ENCODE data around the gene TTLL1. TPM values are rescaled to one million over a fixed set of nuclear protein-coding genes. Genes with fewer than 3 reads are reported as not detected.
A peak's percentile ranks its signal among the peaks of the same experiment; 100 is the strongest.
"Not testable (repeated sequence)": the region's sequence is repeated elsewhere in the genome, so short reads cannot be mapped to it uniquely, and the experiment has no call there.

Gene TTLL1
- total RNA-seq, 1 donor from 2014 or later, result 8.2 TPM

DNA sequence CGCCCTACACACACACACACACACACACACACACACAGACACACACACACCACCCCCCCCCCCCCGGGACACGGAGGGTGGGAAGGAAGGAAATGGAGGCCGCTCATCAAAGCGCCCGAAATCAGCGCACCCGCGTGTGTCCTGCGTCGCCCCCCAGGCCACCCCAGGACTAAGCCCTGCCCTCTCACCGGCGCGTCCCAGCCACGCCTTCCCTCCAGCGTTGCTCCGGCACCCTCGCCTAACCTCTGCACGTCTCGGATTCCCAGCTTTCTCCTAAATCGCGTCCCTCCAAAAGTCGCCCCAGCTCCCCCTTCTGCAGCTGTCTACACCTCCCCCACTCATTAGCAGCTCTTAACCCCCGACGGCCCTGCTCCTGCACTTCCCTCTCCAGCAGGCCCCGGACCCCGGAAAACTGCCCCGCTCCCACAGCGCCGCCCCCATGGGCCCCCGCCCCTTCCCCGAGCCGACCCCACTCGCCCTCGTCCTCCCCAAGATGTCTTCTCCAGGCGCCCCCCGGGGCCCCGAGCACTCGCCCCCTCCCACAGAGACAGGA, 74.8 kb downstream of the TTLL1 start:
- peak in 1 of 2 donors; percentile 61 for DNase-seq (ENCODE audit: low read depth in 2 of 2)

DNA sequence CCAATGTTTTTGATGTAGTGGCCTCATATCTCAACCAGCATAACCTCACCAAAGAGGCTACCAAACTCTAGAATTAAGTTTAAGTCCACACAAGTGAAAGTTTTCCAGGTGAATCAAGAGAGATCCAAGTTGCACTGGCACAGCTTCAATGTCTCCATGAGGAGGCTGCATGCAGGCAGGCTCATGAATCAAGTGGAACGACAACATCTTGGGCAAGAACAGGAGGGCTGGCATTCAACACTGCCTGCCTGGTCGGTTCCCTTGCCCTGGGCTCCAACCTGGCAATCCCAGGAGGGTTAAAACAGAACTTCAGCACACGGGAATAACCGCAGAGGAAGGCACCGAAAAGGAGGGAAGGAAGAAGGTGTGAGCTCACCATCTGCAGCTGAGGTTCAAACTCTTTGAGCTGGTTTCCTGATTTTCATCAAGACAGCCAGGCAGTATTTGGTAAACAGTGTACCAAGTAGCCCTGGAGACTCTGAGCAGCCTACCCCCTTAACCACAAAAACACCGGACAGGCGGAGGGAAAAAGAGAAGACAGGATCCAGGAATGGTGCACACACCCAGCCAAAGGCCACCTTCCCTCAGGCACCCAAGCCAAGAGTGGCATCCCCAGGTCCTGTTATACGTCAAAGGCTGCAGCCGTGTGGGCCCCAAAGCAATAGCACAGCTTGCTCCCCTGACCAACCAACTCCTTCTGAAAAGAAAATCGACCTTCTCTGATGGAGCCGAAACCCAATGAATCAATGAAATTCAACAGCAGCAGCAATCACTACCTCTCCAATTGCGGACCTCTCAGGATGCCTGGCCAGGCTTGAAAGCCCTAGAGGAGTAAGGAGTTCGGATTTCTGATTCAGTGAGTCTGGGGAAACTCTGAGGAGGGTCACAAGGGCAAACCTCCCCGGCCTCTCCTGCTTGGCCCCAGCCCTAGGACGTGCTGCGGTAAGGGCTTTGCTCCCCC, 75.6 kb downstream of the TTLL1 start:
- peak in 1 of 2 donors; percentile 83 for DNase-seq (ENCODE audit: low read depth in 2 of 2)

DNA sequence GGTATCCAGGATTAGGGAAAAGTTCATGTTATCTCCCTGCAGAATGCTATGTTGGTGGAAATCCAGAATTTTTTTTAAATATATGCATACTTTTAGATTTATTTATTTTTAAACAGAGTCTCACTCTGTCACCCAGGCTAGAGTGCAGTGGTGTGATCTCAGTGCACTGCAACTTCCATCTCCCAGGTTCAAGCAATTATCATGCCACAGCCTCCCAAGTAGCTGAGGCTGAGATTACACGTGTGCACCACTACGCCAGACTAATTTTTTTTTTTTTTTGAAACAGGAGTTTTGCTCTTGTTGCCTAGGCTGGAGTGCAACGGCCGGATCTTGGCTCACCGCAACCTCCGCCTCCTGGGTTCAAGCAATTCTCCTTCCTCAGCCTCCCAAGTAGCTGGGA, 76.8 kb downstream of the TTLL1 start:
- no peak for DNase-seq (ENCODE audit: low read depth in 2 of 2)

DNA sequence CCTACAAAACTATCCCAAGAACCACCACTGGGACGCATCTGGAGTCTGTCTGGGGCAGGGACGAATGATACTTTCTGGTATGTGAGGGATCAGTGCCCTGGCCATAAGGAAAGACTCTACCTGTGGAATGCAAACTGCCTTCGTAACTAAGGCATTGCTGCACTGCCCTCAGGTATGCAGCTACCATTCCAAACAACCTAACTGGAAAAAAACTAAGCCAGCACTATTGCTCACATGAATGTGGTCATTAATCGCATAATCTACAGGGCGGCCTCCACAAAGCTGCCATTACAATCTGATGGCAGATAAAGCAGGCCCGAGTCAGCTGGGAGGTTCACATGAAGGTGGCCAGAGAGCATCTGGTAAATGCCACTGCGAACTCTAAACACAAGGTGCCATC, 78.1 kb downstream of the TTLL1 start:
- DNase-seq (ENCODE audit: low read depth in 2 of 2), result no peak

DNA sequence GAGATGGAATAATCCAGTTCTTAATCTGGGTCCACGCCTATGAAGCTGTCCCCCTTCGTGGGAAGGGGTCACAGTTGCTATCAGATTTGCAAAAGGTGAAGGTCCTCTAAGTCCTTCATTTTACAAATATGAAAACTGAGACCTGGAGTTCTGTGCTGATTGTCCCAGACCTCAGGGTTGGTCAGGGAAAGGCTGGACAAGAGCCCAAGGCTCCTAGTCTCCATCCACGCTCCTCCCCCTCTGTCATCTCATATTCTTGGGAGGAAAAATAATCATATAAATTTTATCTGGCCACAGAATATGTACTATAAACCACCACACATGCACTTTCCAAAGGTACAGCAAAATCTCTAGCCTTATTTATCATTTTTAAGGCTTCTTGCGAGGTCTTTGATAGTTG, 79.7 kb downstream of the TTLL1 start:
- no peak for DNase-seq (ENCODE audit: low read depth in 2 of 2)

DNA sequence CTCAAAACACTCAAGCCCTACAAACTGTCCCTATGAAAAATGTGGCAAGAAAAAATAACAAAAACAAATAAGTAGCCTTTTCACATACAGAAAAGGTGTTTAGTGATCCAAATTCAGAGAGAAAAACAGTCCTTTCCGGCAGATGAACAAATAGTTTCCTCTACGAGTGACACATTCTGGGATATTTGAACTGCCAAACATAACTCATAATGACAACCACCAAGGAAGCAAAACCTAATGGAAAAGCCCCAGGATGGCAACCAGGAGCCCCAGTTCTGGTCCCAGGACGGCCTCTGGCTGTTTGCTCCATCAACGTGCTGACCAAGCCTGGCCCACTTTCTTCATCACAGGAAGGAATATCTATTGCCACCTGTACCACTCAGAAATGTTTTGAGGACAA, 80.3 kb downstream of the TTLL1 start:
- peak; percentile 61 to 74 for DNase-seq (ENCODE audit: low read depth in 2 of 2)

DNA sequence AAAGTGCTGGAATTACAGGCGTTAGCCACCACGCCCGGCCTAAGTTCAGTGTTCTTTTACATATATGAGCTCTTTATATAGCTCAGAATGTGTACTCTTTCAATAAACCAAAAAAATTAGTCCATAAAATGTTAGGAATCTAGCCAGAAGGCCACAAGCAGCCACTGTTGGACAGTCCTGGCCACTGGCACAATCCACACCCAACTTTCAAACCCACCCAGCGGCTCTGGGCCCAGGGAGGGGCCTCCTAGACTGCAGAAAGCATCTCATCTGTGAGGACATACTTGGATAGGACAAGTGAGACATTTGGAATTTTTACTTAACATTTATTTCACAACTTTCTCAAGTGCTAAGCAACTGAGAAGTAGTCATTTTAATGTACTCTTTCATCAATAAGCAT, 80.7 kb downstream of the TTLL1 start:
- no peak for DNase-seq (ENCODE audit: low read depth in 2 of 2)

DNA sequence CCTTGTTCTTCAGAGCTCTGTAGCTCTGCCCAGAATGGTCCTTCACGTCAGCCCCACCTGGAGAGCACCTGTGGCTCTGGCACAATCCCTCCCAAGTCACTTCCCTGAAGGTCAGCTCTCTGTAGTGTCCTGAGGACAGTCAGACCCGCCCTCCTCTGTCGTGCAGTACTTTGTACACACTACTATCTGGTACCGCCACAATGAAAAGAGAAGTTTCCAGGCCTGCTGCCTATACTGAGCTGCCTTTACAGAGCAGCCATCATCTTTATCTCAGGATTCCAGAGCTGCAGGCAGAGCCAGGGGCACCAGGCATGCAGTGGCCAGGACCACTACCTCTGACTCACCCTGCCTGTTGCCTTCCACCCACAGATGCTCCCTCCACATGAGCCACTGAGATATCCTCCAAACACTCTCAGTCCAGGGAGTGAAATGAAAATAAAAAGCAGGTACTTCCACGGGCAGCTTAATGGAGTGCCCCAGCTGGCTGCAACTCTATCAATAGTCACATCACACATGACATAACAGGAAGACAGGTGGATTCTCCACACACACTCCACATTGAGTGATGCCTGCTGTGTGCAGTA, 81.6 kb downstream of the TTLL1 start:
- peak; percentile 30 to 68 for DNase-seq (ENCODE audit: low read depth in 2 of 2)

DNA sequence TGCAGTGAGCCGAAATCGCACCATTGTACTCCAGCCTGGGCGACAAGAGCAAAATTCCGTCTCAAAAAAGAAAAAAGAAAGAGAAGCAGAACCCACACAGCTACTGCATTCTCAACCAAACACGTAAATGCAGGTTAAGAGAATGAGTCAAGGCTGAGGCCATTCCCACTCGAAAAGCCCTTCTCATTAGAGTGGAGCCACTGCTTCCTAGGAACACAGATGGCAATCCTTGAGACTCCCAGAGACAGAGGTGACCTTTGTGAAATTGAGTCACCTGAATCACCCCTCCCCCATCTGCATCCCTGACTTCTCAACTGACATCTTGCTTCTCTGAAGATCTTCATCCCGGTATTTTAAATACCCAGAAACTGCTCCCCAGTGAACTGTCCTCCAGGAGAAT, 82.4 kb downstream of the TTLL1 start:
- DNase-seq (ENCODE audit: low read depth in 2 of 2), result no peak

DNA sequence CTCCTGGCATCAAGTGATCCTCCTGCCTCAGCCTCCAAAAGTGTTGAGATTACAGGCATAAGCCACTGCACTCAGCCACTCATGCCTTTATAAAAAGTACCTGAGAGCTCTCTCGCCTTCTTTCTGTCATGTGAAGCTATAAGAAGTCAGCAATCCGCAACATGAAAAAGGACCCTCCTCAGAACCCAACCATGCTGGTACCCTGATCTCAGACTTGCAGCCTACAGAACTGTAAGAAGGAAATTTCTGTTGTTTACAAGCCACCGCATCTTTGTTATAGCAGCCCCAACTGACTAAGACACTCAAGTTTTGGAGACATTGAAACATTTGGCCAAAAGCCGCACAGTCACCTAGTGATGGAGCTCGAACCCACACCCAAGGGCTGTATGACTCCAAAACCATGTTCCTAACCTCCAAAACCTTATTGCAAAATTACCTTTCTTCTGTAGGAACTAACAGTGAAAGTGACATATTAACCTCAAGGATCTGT, 83.1 kb downstream of the TTLL1 start:
- no peak for DNase-seq (ENCODE audit: low read depth in 2 of 2)

DNA sequence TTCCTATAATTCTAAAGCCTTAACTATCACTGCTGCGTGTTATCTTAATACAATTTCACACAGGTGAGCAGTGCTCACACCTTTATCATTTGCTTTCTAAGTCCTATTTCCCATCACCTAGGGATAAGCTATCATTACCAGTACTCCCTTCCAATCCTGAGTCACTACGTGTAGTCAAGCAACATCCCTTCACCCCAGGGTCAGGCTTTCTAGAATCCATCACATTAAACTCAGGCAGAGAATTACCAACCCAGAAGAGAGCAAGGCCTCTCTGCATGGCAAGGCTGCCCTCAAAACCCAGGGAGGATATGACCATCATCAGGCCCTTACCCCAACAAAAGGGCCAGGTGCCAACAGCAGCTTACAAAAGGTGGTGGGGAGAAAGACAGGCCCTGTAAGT, 84.1 kb downstream of the TTLL1 start:
- DNase-seq (ENCODE audit: low read depth in 2 of 2), result no peak

DNA sequence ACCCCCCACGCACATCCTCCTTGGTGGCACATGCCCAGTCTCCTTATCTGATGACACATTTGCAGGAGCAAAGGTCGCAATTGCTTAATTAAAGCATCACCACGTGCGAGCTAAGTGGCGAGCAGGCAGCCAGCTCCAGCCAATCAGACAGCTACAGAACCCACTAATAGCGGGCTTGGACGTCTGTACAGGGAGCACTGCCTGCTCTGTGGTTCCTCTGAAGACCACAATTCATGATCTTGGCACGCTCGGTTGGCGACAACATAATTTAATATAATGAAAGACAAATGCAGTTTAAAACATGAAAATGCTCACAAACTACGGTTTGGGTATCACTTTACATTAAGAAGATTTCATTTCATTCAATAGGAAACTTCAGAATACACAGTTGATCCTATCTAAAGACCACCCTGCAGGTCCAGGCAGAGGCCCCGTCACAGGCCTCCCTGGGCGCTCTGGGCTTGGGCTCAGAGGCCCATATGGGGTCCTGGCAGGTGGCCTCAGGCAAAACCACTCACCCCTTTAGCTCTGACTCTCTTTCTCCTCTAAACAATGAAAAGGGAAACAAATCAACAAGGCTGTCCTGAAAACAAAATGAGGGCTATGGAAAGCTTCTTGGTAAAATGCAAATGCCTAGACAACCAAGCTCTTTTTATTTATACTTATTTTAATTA, 84.7 kb downstream of the TTLL1 start:
- no peak for DNase-seq (ENCODE audit: low read depth in 2 of 2)

DNA sequence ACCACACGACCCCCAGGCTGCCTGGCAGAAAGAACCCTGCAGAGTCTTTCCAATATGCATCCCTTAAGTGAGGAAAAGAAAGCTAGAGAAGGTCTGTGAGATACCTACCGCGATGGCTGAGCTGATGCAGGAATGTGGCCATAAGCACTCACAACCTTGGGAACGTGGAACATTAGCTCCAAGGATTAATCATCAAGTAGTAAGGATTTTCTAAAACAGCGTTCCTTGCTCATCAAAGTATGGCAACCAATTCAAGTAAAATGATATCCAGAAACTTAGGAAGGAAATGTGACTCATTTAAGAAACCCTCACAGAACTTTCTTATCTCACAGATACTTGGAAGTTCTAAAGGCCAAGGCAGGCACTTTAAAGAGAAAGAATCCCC, 87.0 kb downstream of the TTLL1 start:
- peak in 1 of 2 donors; percentile 74 for DNase-seq (ENCODE audit: low read depth in 2 of 2)

DNA sequence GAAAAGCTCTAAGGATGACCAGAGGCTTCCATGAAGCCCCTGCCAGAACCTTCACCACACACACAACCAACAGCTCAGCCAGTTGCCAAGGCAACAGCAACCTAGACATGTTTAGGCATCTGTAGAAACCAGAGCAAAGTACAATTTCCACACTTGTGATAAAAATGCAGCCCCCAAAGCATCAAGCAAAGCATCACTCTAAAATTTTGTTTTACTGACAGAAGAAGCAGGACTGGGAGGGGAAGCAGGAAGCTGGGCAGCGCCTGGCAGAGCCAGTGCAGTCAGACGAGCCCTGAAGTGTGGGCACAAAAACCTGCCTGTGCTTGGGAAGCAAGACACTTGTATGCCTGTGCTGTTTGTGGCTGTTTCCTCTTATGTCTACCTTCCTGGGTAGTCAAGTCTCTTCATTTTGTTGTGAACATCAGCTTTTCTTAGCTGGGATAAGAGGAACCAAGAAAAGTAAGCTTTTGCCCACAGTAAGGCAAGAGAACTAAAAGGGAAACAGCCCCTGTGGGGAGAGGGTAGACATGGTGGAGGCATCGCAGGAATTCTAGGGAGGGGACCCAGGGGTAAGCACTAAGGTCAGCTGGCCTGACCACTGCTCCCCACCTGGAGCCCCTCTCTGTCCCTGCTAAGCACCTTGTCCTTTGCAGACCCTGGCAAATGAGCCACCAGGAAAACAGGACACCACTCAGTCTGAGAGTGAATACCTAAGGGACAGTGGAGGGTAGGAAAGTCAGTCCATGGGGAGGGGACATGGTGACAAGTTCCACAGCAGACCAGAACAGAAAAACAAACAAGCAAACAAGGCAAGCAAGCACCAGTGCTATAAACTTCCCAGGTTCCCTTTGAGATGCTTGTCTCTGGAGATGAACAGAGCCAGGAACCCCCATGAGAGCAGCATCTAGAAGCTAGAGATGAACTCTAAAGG, 87.7 kb downstream of the TTLL1 start:
- peak in 1 of 2 donors; percentile 33 for DNase-seq (ENCODE audit: low read depth in 2 of 2)

DNA sequence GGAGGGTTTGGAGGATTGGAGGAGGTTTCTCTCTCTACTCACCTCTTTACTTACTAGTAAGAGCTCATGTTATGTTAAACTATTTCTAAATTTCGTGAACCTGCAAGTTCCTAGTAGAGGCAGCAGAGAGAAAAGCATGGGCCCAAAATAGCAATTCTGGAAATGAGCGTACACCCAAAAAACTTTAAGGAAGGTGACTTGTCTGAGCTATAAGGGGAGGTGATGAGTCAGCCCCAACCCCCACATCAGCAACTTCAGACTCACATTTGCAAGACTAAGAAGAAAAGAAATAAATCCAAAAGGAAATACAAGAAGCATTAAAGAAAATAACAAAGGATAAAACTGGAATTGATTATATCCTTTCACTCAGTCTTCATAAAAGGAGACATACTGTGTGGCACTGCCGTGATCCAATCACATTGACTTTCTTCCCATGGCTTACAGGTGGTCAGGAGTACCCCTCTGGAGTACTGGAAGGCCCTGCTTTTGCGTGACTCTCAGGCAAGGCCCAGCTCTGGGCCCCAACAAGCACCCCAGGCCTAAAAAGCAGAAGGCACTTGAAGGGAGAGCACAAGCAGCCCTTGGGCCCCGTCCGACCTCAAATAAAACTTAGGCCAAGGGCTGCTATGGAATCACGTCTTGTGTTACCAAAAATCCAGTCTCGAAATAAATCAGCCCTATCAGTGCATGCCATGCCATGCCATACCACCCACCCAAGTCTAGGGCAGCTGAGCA, 88.6 kb downstream of the TTLL1 start:
- no peak for DNase-seq (ENCODE audit: low read depth in 2 of 2)

DNA sequence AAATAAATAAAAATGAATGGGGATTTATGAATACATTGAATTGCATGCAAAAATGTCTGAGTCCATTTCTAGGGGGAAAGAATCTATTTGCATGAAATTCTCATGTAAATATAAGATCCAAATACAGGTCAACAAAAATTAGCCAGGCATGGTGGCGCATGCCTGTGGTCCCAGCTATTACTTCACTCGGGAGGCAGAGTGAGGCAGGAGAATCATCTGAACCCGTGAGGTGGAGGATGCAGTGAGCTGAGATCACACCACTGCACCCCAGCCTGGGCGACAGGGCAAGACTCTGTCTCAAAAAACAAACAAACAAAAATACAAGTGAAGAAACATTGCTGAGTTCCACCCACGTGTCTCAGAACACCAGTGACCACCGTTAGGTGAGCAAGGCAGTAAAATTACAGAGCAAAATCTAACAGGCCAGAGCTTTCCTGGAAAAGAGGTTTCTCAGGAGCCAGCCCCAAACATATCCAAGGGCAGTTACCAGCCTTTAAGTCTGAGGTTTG, 91.6 kb downstream of the TTLL1 start:
- DNase-seq (ENCODE audit: low read depth in 2 of 2), result no peak

DNA sequence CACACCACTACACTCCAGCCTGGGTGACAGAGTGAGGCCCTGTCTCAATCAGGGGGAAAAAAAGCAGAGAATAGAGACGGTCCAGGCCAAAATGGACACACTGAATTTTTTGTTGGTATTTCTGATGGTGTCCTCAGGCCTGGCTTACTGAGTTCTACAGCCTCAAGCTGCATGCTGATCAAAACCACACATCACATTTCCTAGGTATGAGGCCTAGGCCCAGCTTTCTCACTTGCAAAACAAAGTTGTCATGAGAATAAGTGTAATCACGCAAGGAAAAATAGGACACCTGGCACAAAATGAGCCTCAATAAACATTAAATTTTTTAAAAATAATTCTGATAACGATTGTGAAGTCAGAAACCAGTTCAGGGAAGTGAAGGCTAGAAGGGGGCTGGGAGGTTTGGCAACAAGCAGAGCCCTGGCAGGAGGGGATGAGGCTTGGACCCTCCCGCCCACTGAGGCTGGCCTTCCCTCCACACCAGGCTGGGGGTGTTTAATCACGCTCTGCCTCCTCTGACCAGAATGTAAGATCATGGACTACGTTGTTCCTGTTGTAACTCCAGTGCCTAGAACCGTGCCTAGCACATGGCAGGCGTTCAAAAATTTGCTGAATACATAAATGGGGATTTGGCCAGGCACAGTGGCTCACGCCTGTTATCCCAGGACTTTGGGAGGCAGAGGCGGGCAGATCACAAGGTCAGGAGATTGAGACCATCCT, 92.4 kb downstream of the TTLL1 start:
- no peak for DNase-seq (ENCODE audit: low read depth in 2 of 2)

DNA sequence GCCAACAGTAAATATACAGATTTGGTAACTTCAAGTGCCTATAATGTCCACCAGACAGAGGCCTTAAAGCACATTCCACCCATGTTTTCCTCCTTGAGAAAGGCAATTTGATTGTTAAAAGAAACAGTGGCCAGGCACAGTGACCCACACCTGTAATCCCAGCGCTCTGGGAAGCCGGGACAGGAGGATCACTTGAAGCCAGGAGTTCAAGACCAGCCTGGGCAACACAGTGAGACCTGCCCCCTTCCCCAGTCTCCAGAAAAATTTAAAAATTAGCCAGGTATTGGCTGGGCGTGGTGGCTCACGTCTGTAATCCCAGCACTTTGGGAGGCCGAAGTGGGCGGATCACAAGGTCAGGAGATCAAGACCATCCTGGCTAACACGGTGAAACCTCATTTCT, 93.5 kb downstream of the TTLL1 start:
- not testable (repeated sequence) for DNase-seq (ENCODE audit: low read depth in 2 of 2)

DNA sequence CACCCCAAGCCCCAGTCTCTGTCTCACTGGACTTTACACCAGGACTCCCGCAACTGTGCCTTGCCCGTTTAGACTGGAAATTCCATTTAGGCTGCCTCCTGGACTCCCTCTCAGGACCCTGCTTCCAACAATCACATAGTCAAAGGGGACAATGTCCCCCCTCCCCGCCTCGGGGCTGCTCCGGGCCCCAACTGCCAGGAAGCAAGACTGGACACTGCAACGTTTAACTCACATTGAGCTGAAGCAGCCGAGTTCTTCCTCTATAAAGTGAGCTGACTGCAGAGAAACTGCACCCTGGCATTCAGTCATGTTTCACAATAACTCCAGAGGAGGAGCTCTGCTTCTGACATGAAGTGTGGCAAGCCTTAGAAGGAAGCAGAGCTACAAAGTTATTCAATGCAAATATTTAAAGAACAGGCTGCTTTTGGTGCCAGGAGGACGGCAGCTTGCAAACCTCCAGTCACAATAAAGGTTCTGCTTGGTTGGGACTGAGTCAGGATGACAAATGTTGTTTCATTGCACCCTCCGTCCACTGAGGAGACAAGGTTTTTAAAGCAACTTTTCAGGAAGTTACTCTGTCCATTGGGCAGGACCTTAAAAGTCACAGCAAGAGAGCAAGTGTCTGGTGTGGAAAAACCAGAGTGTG, 94.2 kb downstream of the TTLL1 start:
- DNase-seq (ENCODE audit: low read depth in 2 of 2), result peak in 1 of 2 donors; percentile 46

Data from dermis microvascular lymphatic vessel endothelial cell (primary cell).